NCI-H2227 (cell line): ENCODE data around the gene DUSP16.
"Not testable (repeated sequence)": the region's sequence is repeated elsewhere in the genome, so short reads cannot be mapped to it uniquely, and the experiment has no call there.

ENCODE experiments used
- DNase-seq: peaks from one replicate; lab custom pipeline; 2025; ENCODE audit not compliant: unreplicated experiment; lab: John Stamatoyannopoulos, UW

The DUSP16 gene

GRCh38 chr12:12583510-12584178 is 21.0 kb upstream of the DUSP16 start:
- no peak for DNase-seq

DNA sequence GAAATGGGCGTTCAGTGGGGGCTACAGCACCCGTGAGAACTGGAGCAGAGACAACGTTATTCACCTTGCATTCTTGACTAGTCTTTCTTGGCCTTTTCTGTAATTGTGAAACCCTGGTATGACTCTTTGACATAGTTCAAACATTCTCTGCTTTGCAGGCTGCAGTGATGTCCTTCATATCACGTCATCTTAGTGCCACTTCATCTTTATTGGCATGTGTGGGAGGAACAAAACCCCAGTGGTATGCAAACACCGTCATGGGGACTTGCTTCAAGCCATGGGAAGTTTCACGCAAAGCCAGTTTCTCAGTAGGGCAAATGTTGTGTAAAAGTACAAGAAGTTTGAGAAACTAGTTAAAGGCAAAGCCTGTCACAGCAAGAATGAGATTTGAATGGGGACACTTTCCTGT is 20.2 kb upstream of the DUSP16 start:
- no peak for DNase-seq

DNA sequence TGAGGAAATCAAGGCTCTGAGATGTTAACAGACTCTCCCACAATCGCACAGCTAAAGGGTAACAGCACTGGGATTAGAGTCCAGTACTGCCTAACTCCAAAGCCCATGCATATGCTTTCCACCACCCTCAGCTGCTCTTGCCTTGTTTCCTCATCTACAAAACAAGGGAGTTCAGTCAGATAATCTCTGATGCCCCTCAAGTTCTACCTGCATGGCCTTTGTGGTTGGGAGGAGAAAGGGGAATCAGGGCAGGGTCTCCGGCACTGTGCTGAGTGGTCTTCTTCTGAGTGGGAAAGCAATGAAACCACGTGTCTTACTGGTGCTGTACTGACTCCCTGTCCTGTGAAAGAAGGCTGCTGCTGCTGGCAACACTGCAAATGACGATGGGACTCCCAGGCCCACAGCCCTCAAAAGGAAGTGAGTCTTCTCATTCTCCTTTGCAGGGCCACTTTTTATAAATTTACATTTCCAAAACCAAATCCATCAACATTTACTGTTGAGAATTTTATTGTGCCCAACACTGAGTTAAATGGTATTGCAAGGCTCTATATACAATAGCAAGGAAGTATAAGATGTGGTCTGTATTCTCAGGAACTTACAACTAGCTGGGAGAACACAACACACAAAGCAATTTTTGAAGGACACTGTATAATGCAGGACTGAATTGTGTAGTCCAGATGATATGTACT is 19.7 kb upstream of the DUSP16 start:
- DNase-seq: no peak

DNA sequence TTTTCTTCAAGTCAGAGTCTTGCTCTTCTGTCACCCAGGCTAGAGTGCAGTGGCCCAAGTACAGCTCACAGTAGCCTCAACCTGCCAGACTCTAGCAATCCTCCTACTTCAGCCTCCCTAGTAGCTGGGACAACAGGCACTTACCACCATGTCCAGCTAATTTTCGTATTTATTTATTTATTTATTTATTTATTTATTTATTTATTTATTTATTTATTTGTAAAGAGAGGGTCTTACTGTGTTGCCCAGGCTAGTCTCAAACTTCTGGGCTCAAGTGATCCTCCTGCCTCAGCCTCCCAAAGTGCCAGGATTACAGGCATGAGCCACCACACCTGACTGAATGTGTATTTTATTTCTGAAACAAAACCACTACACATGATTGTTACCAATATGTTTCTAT is 18.1 kb upstream of the DUSP16 start:
- DNase-seq: not testable (repeated sequence)

- DNase-seq: no peak
Measured at GRCh38 chr12:12577786-12578185, 15.1 kb upstream of the DUSP16 start.

GRCh38 chr12:12572659-12573058 is 10.0 kb upstream of the DUSP16 start:
- no peak for DNase-seq

GRCh38 chr12:12565971-12566370 is 3.3 kb upstream of the DUSP16 start:
- DNase-seq: not testable (repeated sequence)

DNA sequence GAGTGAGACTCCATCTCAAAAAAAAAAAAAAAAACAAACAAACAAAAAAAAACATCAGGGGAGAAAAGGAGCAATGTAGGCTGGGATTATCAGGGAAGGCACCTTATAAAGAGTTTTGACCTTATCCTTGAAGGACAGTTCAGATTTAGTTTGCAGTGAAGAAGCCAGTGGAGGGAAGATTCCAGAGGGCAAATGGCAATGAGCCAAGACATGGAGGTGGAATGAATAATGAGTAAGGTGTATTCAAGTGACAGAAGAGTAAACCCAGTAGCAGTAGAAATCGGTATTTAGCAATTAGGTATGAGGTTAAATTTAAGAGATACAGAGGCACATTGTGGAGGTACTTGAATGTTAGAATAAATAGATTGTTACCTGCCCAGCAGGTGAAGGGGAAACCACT is 2.2 kb upstream of the DUSP16 start:
- no peak for DNase-seq

GRCh38 chr12:12563290-12563928 is 746 bp upstream of the DUSP16 start:
- DNase-seq: no peak

GRCh38 chr12:12562016-12562483 is 613 bp downstream of the DUSP16 start:
- DNase-seq: peak; percentile 32

GRCh38 chr12:12561371-12562015 is 1.2 kb downstream of the DUSP16 start:
- peak; percentile 35 for DNase-seq

- DNase-seq: peak; percentile 27
Measured at GRCh38 chr12:12560587-12561370, 1.9 kb downstream of the DUSP16 start.

- no peak for DNase-seq
Measured at GRCh38 chr12:12559719-12560296, 2.9 kb downstream of the DUSP16 start.

DNA sequence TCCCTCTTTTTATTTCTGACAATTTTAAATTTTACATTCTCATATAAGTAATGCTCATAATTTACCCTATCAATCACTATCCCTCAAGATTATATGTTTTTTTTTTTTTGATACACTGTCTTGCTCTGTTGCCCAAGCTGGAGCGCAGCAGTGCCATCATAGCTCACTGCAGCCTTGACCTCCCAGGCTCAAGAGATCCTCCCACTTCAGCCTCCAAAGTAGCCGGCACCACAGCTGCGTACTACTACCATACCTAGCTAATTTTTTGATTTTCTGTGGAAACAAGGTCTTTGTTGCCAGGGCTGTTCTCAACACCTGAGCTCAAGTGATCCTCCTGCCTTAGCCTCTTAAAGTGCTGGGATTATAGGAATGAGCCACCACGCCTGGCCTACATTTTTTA is 4.4 kb downstream of the DUSP16 start:
- no peak for DNase-seq

GRCh38 chr12:12557733-12558132 is 4.9 kb downstream of the DUSP16 start:
- no peak for DNase-seq

DNA sequence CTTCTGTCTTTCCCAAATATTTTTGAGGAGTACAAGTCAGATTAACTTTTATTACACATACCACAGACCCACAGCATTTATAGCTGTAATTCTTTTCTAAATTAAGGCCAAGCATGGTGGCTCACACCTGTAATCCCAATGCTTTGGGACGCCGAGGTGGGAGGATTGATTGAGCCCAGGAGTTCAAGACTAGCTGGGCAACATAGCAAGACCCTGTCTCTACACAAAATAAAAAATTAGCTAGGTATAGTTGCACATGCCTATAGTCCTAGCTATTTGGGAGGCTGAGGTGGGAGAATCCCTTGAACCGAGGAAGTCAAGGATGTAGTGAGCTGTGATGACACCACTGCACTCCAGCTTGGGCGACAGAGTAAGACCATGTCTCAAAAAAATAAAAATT is 7.0 kb downstream of the DUSP16 start:
- DNase-seq: no peak

DNA sequence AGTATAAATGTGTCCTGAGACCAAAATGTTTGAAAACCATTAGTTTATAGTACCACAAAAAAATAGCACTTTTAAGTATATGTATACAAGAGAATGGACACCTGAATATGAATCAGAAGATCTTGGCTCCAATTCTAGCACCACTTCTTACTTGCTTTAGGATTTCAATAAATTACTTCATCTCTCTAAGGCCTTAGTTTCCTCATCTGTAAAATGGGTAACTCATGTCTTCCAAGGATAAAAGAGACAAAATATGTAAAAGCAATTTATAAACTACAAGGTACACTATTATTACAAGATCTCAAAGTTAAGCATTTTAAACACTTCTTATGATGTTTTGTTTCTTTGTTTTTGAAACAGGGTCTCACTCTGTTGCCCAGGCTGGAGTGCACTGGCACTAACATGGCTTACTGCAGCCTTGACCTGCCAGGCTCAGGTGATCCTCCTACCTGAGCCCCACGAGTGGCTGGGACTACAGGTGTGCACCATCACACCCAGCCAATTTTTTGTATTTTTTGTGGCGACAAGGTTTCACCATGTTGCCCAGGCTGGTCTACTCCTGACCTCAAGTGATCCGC is 9.4 kb downstream of the DUSP16 start:
- no peak for DNase-seq

GRCh38 chr12:12551115-12551514 is 11.5 kb downstream of the DUSP16 start:
- no peak for DNase-seq

GRCh38 chr12:12550277-12550676 is 12.4 kb downstream of the DUSP16 start:
- DNase-seq: no peak

- DNase-seq: no peak
Measured at GRCh38 chr12:12549426-12549825, 13.2 kb downstream of the DUSP16 start.
